Activated T-cell treated with anti-CD3 and anti-CD28 coated beads for 1 hour (primary cell): Measurements from ENCODE around the gene QSOX1.

Experiments
- DNase-seq: peaks from one replicate; pipeline ENCODE4 v3.0.0-alpha.2; 2020; ENCODE audit warnings: low read depth

Gene QSOX1

DNA sequence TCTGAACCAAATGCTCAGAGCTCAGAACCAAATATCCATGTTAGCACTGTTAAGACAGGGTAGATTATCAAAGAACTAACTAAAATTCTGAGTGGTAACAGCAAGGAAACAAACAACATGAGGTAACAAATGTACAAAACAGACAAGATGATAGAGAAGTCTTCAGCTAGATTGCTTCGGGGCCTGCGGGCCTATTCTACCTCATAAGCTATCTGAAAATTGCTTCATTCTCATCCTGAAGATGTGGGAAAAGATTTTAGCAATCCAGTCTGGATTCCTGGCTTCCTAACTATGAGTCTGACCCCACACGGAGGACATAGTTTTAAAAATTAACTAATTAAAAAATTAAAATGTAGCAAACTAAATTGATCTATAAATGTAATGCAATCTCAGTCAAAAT is 9.2 kb upstream of the QSOX1 start:
- DNase-seq: no peak

- DNase-seq: no peak
Observed at GRCh38 chr1:180150982-180151381, 3.7 kb upstream of the QSOX1 start.

DNA sequence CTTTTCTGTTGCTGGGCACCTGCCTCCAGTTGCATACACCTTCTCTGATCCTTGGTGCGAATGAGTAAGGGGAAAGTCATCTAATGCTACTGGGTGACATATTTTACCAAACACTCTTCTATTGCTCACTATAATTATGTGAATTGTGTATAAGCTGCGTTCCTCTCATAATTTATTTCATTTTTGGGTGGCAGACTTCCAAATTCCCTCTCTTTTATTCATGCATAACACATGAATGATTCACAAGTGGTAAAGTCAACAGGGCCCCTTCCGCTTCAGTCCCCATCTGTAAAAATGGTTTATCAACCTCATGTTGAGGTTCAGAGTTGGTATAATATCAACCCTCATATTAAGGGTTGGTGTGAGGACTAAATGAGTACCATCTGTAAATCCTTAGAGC is 3.2 kb upstream of the QSOX1 start:
- DNase-seq: no peak

DNA sequence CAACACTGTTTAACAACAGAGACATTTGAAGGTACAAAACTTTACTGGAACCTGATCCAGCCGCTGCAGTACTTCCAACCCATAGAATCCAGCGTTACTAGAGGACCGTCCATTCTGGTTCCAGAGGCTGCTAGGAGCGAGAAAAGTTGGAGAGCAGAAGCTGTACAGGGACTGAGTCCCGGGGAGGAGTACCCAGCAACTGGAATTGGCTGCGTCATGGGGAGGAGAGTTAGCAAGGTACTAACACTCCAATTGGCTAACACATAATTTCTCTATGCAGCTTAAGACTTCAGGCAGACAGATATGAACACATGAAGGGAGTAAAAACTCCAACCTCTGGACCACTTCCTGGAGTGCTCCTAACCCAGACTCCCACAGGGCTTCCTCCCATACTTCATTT is 2.1 kb upstream of the QSOX1 start:
- no peak for DNase-seq

DNA sequence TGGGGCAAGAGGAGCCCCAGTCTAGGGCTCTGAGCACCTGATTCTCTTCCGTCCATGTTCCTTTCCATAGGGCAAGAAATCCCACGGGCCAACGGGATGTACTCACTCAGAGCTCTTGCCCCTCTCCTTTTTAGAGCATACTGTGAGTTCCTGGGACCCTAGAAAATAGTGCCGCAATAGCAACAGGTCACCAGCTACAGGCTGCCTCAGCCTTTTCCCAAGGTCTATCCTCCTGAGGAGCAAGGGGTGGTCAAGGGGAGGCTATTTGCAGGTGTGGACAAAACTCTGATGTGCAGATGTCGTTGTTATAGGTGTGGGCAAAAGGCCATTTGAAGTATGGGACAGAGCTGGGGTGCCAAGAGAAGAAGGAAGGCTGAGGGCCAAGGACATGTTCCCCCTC is 1.6 kb upstream of the QSOX1 start:
- no peak for DNase-seq

DNA sequence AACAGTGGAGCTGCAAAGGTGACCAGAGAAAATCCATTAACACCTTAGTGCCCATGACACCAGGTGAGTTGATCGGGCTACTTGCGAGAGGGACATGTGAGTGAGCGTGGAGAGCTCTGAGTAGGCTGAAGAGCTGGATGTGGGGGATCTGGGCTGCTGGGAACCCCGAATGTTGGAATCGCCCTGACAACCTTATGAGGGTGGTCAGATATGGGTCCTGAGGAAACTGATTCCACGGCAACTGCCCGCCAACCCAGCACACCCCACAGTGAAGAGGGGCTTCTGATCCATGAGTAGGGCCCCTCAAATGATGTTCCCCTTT is 705 bp upstream of the QSOX1 start:
- DNase-seq: no peak

- DNase-seq: no peak
Observed at GRCh38 chr1:180155182-180155682, 563 bp downstream of the QSOX1 start.

GRCh38 chr1:180156201-180156600 is 1.5 kb downstream of the QSOX1 start:
- DNase-seq: no peak

GRCh38 chr1:180156631-180157091 is 2.0 kb downstream of the QSOX1 start:
- no peak for DNase-seq

DNA sequence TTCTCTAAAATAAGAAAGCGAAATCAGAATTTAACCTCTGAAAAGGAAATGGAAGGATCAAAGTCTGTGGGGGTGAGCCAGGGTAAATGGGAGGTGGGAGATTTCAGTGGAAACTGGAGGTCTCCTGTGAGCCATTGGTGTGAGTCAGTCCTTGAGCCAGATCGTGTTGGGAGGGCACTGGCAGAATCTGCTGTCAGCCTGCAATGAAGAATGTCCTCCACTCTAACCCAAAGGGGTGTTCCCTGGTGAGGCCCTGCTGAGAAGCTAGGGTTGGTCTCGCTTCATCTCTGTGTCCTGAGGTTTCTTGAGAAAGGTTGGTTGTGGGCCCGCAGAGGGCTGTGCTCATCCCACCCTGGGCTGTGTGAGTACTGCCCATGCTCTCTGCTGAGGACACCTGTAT is 2.4 kb downstream of the QSOX1 start:
- DNase-seq: no peak

GRCh38 chr1:180157576-180158057 is 2.9 kb downstream of the QSOX1 start:
- DNase-seq: no peak

- no peak for DNase-seq
Observed at GRCh38 chr1:180158149-180159147, 3.8 kb downstream of the QSOX1 start.

DNA sequence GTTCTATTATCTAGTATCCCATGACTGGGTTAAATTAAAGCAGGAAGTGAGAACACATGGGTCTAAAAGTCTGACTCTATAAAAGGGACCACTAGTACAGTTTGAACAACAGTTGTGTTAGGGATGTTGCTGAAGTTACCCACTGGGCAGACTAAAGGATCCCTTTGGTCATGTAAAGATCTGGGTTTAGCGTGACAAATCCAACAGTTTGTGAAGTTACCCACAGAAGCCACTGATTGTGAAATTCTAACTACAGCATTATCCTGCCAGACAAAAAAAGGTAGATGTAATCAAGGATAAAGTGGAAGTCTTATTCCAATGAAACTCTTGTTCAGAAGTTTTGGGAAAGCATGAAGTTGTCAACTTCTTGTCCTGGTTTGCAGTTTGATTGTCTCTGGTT is 5.7 kb downstream of the QSOX1 start:
- DNase-seq: no peak

DNA sequence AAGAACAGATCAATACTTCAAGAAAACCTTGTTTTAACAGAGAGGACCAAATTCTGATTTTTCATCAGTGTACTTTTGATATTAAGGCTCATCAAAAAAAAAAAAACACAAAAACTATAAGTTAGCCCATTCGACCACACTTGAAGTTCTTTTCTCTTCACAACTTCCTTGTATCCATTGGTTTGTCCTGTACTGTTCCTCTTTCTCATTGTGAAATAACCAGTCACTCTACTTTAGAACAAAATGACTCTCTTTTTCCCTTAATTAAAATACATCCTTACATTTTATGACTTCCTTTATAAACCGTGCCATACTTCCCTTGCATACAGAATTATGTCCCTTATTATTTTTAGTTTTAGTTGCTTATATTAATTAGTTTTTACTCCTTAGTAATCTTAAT is 8.4 kb downstream of the QSOX1 start:
- DNase-seq: no peak

DNA sequence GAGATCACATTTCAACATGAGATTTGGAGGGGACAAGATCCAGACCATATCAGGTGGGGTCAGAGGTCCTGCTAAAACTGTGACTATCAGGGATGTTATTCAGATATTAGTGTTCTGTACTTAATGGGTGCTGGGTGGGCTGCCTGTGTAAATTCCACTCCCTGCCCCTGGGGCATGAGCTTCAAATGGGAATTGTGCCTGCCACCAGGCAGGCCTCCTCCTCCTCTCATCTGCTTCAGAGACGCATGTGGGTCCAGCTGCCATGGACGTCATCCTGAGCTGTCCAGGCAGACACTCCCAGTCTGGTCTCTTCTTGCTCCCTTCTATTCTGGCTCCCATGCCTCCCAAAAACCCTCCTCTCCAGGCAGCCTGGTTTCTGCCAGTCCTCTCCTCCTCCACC is 10.4 kb downstream of the QSOX1 start:
- DNase-seq: no peak

GRCh38 chr1:180165509-180166435 is 11.1 kb downstream of the QSOX1 start:
- no peak for DNase-seq

DNA sequence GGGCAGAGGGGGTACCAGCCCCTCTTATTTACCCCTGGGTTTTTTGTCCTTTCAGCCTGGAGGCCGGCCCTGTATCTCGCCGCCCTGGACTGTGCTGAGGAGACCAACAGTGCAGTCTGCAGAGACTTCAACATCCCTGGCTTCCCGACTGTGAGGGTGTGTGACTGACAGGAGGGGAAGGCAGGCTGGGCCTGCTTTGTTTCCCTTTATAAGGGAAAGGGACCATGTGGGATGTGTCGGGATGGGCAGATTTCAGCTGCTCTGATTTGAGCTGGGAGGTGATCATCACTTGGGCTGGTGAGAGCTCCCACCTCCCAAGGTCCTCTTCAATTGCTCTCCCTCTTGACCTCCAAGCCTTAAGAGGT is 11.7 kb downstream of the QSOX1 start:
- no peak for DNase-seq

- no peak for DNase-seq
Observed at GRCh38 chr1:180167021-180167701, 12.5 kb downstream of the QSOX1 start.

DNA sequence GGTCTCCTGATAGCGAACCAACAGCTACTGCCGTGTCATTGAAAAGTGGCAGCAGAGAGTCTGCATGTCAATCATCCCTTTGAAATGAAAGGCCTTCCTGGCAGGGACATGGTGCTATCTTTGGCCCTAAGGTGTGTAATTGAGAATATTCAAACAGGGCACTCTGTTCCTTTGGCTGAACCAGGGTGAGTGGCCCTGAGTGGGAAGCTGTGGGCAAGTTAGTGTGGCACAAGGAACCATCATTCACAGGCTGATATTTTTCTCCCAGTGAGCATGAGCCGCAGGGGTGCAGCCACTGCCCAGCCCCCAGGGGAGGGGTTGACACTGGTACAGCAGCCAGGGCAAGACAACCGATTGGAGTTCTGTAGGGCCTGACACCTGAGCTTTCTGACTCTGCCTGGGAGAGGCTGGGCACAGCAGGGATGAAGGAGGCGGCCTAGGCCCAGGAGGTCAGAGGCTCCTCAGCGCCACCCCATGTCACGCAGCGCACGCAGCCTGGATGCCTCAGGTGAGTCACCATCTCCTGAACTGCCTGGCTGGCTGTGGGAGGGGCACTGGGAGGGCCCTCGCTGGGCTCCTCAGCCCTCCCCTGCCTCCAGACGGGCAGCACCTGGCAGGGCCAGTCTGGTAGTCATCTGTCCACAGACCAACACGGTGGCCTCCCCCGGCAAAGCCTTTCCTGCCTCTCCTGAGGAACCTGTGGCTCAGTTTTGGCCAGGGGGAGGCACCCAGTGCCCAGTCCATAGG is 13.2 kb downstream of the QSOX1 start:
- DNase-seq: no peak

- DNase-seq: no peak
Observed at GRCh38 chr1:180168786-180169639, 14.3 kb downstream of the QSOX1 start.
